Measurements from ENCODE around the gene MPV17.
A peak's percentile ranks its signal among the peaks of the same experiment; 100 is the strongest.
"Not testable (repeated sequence)": the region's sequence is repeated elsewhere in the genome, so short reads cannot be mapped to it uniquely, and the experiment has no call there.

MPV17 gene

DNA sequence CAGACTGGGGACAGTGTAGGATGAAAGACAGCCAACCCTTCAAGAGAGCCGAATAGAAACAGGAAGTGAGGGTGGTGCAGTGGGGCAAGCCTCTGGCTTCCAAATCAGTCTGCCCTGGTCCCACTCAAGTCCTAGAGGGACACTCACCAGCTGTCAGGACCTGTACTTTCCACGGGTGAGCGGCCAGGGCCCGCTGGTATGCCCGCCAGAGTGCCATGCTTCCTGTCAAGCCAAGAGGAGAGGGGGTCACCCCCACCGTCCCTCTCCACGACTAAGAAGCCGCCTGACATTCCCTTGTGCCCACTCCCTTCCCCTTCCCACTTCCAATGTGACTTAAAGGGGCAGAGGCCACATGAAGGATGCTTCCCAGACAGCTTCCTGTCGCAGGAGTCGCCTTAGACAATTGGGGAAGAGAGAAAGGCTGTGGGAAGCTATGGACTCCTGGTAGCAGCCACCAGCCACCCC lies 564 bp downstream of the MPV17 start:
- DNase-seq = no peak

DNA sequence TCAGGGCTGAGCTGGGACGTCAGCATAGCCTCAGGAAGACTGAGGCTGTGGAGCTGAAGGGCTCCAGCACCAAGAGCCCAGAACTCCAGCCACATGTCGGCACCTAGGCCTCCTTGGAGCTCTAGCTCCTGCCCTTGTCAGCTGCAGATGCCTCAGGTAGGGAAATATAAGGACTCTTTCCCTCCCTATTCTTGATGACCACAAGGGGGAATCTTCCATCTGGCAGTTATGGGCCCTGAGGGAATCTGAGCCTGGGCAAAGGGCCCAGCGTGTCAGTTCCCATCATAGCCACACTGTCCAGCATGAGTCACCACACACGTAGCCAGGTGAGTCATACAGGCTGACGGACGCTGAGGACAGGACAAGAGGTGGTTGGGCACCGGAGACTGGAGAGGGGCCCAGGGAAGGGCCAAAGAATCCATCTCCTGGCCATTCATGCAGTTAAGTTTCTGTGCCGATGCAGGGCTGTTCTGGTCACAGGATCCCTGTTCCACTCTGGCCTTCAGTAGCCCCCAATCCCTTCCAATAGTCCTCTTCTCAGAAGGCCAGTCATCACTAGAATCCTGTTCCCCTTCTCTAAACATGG lies 1.8 kb downstream of the MPV17 start:
- peak; percentile 12 for DNase-seq

DNA sequence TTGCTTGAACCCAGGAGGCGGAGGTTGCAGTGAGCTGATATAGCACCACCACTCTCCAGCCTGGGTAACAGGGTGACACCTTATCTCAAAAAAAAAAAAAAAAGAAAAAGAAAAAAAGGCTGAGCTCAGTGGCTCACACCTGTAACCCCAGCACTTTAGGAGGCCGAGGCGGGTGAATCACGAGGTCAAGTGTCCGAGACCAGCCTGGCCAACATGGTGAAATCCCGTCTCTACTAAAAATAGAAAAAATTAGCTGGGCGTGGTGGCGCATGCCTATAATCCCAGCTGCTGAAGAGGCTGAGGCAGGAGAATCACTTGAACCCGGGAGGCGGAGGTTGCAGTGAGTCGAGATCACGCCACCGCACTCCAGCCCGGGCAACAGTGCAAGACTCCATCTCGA lies 3.1 kb downstream of the MPV17 start:
- not testable (repeated sequence) for DNase-seq

DNA sequence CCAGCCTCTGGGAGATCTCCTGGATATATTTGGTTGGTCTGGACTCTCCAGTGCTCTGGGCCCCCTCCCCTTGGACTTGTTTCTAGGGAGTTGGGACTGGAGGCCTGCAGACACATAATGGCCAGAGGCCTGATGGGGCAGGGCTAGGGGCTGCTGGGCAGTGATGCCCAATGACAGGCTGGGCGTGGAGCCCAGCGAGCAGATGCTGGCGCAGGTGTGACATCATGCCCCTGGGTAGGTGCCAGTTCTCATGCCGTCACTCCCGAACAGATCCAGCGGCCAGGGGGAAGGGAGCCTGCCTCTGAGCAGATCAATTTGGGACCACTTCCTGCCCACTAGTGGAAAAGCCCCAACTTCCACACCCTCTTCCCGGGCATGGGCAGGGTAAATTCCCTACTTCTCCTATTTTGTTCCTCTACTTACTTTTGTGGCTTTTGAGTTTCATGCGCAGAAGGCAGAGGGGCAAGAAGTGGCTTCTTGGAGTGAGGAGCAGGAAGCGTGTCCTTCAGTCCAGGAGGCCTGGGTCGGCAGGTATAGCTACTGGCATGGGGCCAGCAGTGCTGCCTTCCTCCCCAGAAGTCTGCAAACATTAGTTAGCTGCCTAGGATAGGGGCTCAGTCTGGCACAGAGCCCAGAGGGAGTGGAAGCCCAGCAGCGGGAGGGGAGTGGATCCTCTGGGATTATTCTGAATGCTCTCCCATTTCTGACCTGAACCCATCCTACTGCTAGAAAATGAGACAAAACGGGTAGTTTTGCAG lies 6.1 kb downstream of the MPV17 start:
- DNase-seq = no peak

DNA sequence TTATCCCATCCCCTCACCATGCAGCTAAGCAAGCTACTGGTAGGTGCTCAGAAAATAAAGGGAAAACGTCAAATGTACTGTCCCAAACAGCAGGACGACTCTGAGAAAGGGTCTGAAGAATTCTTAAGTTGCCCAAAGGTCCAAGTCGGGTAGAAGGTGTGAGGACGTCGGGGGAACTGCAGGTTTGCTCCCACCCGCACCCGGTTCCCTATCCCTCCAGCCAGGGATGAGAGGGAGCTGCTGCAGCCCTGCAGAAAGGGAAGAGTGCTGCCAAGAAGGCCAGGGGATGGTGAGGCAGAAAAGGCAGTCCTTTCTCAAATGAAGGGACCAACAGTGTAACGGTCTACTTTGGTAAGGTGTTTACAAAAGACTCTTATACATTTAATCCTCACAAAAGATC lies 7.8 kb downstream of the MPV17 start:
- no peak for DNase-seq

DNA sequence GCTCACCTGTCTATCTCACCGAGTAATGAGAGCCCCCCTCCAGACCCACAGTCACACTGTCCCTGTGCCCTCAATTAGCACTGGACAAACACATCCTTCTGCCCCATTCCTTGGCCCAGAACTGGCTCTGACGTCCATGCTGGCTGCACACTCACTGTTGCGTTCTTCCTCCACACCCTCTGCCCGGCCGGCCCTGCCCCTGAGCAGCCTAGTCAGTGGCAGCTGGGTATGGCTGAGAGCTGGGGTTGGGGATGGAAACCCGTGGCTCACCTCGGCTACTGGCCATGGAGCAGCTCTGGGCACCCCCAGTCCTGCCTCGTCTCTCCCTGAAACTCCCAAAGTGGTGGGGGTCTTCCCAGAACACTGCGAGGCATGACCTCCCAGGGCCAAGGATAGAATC lies 8.2 kb downstream of the MPV17 start:
- no peak for DNase-seq

DNA sequence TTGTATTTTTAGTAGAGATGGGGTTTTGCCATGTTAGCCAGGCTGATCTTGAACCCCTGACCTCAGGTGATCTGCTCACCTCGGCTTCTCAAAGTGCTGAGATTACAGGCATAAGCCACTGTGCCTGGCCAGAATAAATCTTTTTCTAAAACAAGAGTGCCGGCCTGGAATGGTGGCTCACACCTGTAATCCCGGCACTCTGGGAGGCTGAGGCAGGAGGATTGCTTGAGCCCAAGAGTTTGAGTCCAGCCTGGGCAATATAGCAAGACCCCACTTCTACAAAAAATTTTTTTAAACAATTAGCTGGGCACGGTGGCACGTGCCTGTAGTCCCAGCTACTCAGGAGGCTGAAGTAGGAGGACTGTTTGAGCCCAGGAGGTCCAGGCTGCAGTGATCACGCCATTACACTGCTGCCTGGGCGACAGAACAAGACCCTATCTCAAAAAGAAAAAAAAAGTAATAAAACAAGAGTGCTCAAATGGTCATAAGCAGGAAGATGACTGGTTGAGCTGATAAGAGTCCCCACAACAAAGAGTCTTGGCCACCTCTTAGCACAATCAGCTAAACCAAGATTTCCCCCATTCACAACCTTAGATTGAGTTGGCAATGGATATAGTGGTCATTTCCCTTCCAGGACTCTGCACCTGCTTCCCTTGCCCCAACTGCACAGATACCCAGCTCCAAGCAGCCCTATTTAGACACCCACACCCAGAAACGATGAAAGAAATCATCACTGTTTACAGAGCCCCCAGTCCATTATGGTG lies 8.8 kb downstream of the MPV17 start:
- no peak for DNase-seq

DNA sequence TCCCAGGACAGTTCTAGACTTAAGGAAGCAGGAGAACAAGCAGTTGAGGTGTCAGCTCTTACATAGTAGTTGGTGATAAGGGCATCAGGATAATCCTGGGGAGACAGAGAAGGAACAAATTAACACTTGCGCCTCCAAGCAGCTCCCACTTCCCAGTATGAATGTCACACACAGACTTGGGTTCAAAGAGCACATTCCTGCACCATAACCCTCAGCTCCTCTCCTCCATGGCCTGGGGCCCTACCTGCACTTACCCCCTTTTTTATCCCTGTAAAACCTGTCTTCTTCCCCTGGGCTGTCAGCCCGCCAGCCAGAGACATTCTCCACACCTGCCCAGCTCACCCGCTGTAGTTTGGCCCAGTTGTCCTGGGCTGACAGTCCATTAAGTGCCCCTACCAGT lies 10.7 kb downstream of the MPV17 start:
- no peak for DNase-seq

DNA sequence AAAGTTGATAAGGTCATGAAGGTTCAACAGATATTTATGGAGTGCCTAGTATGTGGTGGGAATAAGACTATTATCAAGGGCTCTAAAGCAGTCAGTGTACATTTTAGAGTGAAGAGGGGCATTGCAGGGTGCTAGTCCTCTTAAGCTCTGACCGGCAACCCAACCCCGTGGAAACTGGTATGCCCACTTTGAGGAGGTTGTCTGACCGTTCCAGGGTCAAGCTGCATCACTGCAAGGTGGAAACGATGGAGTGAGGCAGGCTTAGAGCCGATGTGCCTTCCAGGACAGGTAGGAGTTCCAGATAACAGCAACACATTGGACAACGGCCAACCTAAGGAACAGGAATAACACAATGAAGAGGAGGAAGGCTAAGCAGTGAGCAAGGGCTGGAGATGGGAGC lies 13.2 kb downstream of the MPV17 start:
- no peak for DNase-seq

DNA sequence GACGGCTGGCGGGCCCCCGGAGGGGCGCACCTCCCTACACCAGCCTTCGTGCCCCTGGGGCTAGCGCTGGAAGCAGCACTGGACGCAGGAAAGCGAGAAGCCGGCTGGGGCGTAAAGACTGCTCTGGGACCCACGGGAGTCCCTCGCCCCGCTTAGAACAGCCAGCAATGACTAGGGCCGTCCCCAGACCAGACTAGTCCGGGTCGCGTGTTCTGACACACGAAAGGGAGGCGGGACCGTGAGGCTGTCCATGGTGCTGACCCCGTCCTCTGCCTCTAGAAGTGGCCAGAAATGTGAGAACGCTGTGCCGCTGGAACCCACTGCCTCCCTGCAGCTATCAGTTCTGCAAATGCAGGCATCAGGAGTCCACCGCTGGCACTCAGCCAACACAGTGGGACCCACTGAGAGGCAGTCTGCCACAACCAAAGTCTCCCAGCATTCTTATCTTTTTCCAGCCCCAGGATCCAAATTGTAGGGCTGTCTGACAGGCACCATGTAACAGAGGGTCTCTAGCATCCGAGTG lies 14.5 kb downstream of the MPV17 start, which contains the start of gene UCN:
Gene UCN, minus strand, starts transcription at position 87 of the 523 bp plus-strand sequence. CDS start 550 bp downstream, outside the sequence.
- DNase-seq = no peak

DNA sequence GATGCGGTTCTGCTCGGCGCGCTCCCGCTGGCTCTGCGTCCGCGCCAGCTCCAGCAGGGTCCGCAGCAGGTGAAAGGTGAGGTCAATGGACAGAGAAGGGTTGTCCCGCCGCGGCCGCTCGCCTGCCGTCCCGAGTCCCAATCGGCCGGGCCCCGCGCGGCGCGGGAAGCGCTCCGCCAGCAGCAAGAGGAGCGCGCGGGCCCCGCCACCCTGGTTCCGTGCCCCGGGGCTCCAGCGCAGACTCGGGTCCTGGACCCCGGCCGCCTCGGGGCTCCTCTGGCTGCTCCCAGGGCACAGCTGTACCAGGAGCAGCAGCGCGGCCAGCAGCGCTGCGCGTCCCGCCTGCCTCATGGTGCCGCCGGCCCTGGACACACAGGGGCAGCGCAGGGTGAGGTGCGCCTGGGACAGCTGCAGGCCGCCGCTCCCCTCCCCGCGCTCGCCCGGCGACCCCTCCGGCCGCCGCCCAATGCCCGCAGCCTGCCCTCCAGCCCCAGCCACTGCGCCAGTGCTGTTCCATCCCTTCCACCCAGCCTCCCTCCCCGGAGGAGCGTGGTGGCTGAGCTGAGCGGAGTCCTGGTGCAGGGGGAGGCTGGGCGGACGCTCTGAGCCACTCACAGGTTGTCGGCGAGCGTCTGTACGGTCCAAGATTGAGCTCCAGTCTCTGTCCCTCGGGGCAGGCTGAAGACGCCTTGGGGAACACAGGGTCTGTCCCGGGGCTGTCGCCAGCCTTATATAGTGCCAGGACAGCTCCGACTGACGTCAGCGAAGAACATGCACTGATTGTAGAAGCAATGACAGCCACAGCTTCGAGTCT lies 15.1 kb downstream of the MPV17 start:
- no peak for DNase-seq

DNA sequence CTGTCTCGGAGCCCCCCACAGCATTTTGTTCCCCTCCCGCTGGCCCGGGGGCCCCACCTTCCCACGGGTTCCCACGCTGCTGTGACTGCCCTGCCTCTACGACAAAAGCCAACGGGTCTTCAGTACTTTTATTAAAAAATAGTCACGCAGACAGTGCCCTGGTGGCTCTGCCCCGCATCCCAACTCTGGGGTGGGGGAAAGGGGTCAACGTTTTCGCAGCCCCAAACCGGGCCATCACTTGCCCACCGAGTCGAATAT lies 15.7 kb downstream of the MPV17 start:
- DNase-seq = no peak

DNA sequence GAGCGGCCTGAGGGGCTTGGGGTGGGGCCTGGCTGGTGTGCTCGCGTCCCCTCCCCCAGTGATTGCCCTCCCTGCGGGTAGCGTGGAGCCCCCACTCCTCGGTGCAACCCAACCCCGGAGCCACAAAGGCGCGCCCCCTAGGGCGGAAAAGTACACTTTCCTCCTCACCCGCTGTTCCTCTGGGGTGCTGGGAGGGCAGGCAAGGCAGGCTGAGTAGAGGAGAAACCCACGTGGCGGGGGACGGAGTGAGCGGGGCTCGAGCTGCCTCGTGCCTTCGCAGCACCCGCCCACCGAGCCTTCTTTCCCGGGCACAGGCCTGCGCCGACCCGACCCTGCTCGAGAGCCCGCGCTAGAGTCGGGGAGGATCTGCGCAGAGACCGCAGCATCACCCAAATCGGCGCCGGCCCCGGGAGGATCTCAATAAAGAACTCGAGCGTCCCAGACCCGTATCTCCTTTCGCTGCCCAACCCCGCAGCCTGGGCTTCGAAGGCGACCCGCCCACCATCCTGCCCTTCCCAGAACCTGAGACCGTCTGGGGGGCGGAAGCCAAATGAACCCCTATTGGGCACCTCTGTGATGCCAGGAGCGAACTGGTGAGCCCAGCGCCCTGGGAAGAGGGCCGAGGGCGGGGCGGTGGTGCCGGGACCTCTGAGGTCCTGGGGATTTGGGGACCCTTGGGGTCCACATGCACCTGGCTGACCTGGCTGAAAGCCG lies 16.2 kb downstream of the MPV17 start:
- no peak for DNase-seq

DNA sequence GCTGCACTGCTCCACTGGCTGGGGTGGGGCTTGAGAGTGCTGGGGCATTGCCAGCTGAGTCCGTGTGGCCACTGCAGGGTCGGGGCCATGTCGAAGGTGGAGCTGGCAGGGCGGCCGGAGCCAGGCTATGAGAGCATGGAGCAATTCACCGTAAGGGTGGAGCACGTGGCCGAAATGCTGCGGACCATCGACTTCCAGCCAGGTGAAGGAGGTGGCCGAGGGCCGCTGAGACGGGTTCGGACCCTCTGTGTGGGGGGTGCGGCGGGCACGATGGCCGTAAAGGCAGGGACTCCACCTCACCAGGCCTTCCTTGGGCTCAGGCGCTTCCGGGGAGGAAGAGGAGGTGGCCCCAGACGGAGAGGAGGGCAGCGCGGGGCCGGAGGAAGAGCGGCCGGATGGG lies 16.8 kb downstream of the MPV17 start:
- no peak for DNase-seq

DNA sequence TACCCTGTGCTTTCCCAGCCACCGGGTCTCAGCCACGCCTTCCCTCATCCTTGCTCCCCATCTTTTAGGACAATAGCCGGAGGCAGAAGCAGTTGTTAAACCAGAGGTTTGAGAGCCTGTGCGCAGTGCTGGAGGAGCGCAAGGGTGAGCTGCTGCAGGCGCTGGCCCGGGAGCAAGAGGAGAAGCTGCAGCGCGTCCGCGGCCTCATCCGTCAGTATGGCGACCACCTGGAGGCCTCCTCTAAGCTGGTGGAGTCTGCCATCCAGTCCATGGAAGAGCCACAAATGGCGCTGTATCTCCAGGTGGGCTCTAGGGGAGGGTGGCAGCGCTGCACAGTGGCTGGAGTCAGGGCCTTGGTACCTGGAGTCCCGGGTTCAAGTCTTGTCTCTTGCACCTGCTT lies 17.4 kb downstream of the MPV17 start:
- DNase-seq = no peak

DNA sequence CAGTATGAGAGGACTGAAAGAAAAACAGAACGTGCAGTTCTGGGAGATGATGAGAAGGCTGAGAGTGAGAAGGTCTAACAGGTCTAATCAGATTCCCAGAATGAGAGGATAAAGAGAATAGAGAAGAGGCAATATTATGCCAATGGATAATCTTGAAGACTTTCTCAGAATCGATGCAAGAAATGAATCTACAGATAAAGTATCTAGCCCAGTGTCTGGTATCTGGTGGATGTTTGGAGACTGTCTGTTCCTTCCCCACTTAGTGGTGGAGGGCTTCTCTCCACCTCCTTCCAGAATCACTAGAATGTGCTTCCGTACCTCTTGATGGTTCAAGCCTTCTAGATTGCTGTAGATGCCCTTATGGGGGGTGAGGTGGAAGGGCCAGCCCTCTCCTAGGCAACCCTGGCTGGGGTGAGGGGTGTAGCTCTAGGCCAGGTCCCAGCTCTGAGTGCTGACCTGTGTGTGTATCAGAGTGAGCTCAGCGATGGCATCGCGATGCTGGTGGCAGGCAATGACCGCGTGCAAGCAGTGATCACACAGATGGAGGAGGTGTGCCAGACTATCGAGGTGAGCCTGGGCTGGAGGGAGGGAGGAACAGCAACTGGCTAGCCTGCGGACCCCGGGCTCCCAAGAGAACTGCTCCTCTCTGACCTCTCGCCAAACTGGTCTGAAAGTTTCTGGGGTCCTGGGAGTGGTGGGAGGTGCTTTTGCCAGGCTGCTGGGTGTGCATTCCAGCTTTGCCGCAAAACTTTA lies 18.2 kb downstream of the MPV17 start:
- DNase-seq = no peak

DNA sequence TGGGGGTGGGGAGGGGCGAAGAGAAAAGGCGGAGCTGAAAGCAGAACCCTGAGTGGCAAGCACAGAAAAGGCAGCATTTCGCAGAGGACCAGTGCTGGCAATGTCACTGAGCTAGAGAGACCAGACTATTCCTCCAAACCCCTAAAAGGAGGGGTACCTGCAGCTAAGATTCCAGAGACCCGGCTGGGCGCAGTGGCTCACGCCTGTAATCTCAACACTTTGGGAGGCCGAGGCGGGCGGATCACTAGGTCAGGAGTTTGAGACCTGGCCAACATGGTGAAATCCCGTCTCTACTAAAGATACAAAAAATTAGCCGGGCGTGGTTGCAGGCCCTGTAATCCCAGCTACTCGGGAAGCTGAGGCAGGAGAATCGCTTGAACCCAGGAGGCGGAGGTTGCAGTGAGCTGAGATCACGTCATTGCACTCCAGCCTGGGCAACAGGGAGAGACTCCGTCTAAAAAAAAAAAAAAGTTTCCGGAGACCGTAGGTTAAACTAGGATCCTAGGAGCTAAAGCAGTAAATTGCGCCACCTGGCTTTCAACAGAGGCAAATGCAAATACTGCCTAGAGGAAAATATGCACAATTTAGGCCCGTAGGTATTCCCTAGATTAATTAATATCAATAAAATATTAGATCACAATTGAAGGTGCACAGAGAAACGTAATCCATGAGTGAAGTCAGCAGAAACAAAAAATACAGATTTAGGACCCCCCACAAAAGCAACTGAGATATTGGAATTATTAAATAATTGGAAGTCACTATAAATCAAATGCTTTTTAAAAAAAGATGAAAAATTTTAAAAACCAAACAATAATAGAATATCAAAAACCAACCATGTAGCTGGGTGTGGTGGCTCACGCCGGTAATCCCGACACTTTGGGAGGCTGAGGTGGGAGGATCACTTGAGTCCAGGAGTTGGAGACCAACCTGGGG lies 19.5 kb downstream of the MPV17 start:
- DNase-seq = peak; percentile 41

DNA sequence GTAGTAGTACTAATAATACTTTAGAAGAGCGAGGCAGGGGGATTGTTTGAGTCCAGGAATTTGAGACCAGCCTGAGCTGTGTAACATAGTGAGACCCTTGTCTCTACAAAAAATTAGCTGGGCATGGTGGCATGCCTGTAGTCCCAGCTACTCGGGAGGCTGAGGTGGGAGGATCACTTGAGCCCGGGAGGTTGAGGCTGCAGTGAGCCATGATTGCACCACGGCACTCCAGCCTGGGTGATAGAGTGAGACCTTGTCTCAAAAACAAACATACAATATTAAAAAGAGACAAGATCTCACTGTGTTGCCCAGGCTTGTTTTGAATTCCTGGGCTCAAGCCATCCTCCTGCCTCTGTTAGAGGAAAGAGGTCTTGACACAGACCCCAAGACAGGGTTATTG lies 22.3 kb downstream of the MPV17 start:
- not testable (repeated sequence) for DNase-seq

DNA sequence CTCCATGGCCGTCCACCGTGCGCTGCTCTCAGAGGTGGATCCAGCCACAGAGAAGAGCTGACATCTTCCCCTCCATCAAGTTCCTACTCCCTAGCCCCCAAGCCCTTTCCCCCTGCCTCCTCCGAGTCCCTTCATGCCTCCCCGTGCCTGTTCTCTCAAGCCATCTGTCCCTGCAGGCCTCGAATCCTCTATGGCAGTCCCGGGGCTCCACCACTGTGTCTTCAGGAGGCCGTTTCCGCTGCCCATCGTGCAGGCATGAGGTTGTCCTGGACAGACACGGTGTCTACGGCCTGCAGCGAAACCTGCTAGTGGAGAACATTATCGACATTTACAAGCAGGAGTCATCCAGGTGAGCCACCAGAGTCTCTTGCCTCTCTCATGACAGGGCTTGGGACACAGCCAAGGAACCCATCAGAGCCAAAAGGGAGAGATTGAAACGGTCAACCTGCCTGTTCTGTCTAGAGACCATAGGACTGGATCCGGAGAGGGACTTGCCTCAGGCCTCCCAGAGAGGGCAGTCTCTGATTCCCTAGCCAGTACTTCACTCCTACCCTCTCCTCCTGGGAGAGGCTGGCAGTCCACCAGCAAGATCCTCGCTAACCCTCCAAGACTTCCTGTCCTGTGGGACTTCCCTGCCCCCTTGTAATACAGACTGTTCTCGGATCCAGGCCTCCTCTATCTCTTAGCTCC lies 24.4 kb downstream of the MPV17 start:
- no peak for DNase-seq

DNA sequence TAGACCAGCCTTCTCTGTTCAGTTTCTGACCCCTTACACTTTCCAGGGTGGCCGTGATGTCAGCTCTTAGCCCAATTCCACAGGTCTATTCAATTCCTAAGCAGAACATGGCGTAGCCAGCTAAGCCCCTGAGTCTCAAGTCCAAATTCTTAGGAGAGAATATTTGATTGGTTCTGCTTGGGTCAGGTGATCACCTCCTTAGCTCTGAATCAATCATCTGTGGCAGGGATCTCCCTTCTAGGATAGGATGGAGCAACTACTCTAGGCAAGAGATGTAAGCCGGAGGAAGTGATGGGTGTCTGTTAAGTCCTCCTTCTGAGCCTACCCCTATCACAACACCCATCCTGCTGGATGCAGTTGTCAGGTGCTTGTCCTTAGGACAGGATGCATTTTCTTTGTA lies 25.7 kb downstream of the MPV17 start:
- DNase-seq = no peak
